ENCODE measurements around the gene MSI2.

Gene MSI2

DNA sequence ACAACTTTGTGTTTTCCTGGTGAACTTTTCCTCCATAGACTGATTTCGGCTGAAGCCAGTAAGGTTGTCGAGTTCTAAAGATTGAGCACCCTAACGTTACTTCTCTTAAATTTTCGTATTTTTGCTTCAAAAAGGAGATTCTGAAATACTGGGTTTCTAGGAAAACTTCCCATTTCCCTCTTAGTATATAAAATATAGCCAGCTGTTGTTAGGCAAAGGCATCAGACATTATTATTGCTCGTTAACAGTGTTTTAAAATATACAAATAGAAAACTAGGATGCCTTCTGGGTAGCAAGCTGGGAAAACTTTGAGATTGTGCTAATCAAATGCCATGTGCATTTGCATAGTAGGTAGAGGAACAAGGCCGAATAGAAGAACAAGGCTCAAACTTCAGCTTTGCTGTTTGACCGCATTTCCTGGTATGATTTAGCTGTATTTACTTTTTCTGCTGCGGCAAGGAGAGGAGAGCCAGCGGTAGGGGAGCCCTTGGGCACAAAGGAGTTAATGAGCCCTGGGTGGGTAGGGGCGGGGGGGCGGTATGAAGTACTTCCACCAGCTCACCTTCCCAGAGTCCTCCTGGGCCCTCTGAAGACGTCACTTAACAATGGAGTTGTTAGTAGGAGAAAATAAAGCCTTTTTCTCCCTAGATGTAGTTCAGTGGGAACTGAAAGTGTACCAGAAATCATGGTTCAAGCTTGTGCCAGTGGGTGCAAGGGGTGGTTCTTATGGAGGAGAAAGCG, 151.9 kb downstream of the MSI2 start:
- no peak for TF ChIP-seq EZH2phosphoT487 (IDR thresholded peaks at IDR 0.05; ENCODE audit: borderline replicate concordance)
- TF ChIP-seq, protein P1, sequence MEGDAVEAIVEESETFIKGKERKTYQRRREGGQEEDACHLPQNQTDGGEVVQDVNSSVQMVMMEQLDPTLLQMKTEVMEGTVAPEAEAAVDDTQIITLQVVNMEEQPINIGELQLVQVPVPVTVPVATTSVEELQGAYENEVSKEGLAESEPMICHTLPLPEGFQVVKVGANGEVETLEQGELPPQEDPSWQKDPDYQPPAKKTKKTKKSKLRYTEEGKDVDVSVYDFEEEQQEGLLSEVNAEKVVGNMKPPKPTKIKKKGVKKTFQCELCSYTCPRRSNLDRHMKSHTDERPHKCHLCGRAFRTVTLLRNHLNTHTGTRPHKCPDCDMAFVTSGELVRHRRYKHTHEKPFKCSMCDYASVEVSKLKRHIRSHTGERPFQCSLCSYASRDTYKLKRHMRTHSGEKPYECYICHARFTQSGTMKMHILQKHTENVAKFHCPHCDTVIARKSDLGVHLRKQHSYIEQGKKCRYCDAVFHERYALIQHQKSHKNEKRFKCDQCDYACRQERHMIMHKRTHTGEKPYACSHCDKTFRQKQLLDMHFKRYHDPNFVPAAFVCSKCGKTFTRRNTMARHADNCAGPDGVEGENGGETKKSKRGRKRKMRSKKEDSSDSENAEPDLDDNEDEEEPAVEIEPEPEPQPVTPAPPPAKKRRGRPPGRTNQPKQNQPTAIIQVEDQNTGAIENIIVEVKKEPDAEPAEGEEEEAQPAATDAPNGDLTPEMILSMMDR (conservative IDR thresholded peaks at IDR 0.05; ENCODE audit: low read length): no peak
- Histone ChIP-seq H3K79me2 (ENCODE audit: insufficient read depth, low read length) (peaks cover 97% of the 10 kb centered on the region), H3K4me1 (ENCODE audit: insufficient read depth, low read length, poor library complexity, severe bottlenecking) (peaks cover 52% of the 10 kb centered on the region), H3K36me3 (ENCODE audit: insufficient read depth, low read length) (peaks cover 54% of the 10 kb centered on the region), H4K20me1 (ENCODE audit: insufficient read depth, low read length, poor library complexity, severe bottlenecking) (peaks cover 28% of the 10 kb centered on the region), H3K4me2 (ENCODE audit: low read depth, low read length, poor library complexity, severe bottlenecking) (peak overlapping the region; percentile 62), H3F3A (ENCODE audit: low read depth) (peaks cover 5% of the 10 kb centered on the region; the same call in 1 of the 2 replicates), H3K9ac (ENCODE audit: low read depth, low read length, poor library complexity, severe bottlenecking) (peak overlapping the region; percentile 75), H3K27me3 (ENCODE audit: insufficient read depth, low read length, poor library complexity, severe bottlenecking) (no peaks in the 10 kb centered on the region), H3K9me3 (ENCODE audit: insufficient read depth, low read depth, low read length) (no peaks in the 10 kb centered on the region), H3K9me2 (replicated peaks; ENCODE audit: low read depth, low read length) (no peaks in the 10 kb centered on the region), H3K4me3 (ENCODE audit: low read length, poor library complexity, severe bottlenecking) (peak overlapping the region; percentile 45), H2AFZ (ENCODE audit: low read length) (no peak overlapping the region)

DNA sequence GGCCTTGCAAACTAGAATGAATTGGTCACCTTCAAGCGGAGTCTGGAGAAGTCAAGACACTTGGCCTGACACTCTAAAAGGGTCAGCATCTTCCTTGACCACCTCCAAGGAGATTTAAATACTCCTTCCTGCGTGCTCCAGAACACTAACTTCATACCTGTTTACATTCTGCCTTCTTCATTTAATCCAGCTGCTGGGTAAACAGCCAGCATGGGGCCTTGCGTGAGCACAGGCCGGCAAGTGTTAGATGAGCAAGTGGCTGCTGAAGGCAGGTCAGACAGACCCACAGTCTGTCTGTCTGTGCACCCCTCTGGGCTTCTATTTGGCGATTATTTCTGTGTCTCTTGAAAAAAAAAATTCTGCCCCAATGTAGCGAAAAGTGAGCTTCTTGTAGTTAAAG, 153.8 kb downstream of the MSI2 start:
- Histone ChIP-seq H2AFZ (ENCODE audit: low read length) (no peak overlapping the region), H3K36me3 (ENCODE audit: insufficient read depth, low read length) (peaks cover 51% of the 10 kb centered on the region), H3K4me3 (ENCODE audit: low read length, poor library complexity, severe bottlenecking) (no peak overlapping the region), H4K20me1 (ENCODE audit: insufficient read depth, low read length, poor library complexity, severe bottlenecking) (peaks cover 30% of the 10 kb centered on the region), H3K9me2 (replicated peaks; ENCODE audit: low read depth, low read length) (no peaks in the 10 kb centered on the region), H3F3A (ENCODE audit: low read depth) (peaks cover 5% of the 10 kb centered on the region; the same call in 1 of the 2 replicates), H3K9ac (ENCODE audit: low read depth, low read length, poor library complexity, severe bottlenecking) (peak overlapping the region; percentile 30), H3K9me3 (ENCODE audit: insufficient read depth, low read depth, low read length) (no peaks in the 10 kb centered on the region), H3K27me3 (ENCODE audit: insufficient read depth, low read length, poor library complexity, severe bottlenecking) (no peaks in the 10 kb centered on the region), H3K4me1 (ENCODE audit: insufficient read depth, low read length, poor library complexity, severe bottlenecking) (peaks cover 46% of the 10 kb centered on the region), H3K79me2 (ENCODE audit: insufficient read depth, low read length) (peaks cover 97% of the 10 kb centered on the region), H3K4me2 (ENCODE audit: low read depth, low read length, poor library complexity, severe bottlenecking) (no peak overlapping the region)
- no peak for TF ChIP-seq EZH2phosphoT487 (IDR thresholded peaks at IDR 0.05; ENCODE audit: borderline replicate concordance)

DNA sequence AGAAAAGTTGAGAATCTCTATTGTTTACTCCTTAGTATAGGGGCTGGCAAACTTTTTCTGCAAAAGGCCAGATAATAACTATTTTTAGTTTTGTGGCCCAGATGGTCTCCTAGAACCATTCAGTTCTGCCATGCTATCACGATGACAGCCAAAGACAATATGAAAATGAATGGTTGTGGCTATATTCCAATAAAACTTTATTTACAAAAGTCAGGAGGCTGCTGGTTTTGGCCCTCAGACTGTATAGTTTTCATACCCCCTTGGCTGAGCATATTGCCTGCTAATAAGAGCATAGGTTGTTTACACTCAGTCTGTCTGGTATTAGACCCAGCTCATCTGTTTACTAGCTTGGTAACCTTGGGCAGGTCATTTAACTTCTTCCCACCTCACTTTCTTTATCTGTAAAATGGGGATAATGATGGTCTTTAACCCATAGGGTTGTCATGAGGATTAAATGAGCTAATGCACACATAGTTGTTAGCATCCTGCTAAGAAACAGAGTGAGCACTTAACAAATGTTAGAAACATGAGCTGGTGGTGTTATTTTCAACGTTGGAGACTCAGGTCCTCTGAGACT, 156.3 kb downstream of the MSI2 start:
- no peaks in the 10 kb centered on the region for H3K9me2 ChIP-seq (replicated peaks; ENCODE audit: low read depth, low read length)
- H3K27me3 ChIP-seq (ENCODE audit: insufficient read depth, low read length, poor library complexity, severe bottlenecking): no peaks in the 10 kb centered on the region
- no peak overlapping the region for H3K4me3 ChIP-seq (ENCODE audit: low read length, poor library complexity, severe bottlenecking)
- no peak overlapping the region for H3K9ac ChIP-seq (ENCODE audit: low read depth, low read length, poor library complexity, severe bottlenecking)
- H3F3A ChIP-seq (ENCODE audit: low read depth): peaks cover 5% of the 10 kb centered on the region; the same call in 1 of the 2 replicates
- H3K4me2 ChIP-seq (ENCODE audit: low read depth, low read length, poor library complexity, severe bottlenecking): no peak overlapping the region
- no peak for TF ChIP-seq EZH2phosphoT487 (IDR thresholded peaks at IDR 0.05; ENCODE audit: borderline replicate concordance)
- TF ChIP-seq, protein P1 (conservative IDR thresholded peaks at IDR 0.05; ENCODE audit: low read length): no peak
- peaks cover 45% of the 10 kb centered on the region; the same call in 1 of the 2 replicates for H3K36me3 ChIP-seq (ENCODE audit: insufficient read depth, low read length)
- peaks cover 36% of the 10 kb centered on the region for H3K4me1 ChIP-seq (ENCODE audit: insufficient read depth, low read length, poor library complexity, severe bottlenecking)
- H2AFZ ChIP-seq (ENCODE audit: low read length): no peak overlapping the region
- peaks cover 34% of the 10 kb centered on the region for H4K20me1 ChIP-seq (ENCODE audit: insufficient read depth, low read length, poor library complexity, severe bottlenecking)
- peaks cover 97% of the 10 kb centered on the region for H3K79me2 ChIP-seq (ENCODE audit: insufficient read depth, low read length)
- no peaks in the 10 kb centered on the region for H3K9me3 ChIP-seq (ENCODE audit: insufficient read depth, low read depth, low read length)
